GM18517 (cell line): ENCODE data around the gene TAF6L.
"Not testable (repeated sequence)": the region's sequence is repeated elsewhere in the genome, so short reads cannot be mapped to it uniquely, and the experiment has no call there.

Experiments
- ATAC-seq: cut with Tn5 transposase; IDR thresholded peaks from one replicate; pipeline ENCODE4 v1.9.1; 2021; ENCODE audit warnings: mild to moderate bottlenecking, moderate library complexity; ENCODE audit not compliant: unreplicated experiment

TAF6L gene

GRCh38 chr11:62805076-62805892, 34.1 kb downstream of the TAF6L start, which contains the start of gene NXF1:
Gene NXF1 (minus strand): TSS chr11:62805440. CDS start chr11:62805356, 84 bp downstream.
- peak; percentile 81 for ATAC-seq

- no peak for ATAC-seq
These were observed 34.8 kb downstream of the TAF6L start for GRCh38 chr11:62805961-62806441.

- no peak for ATAC-seq
These were observed 35.5 kb downstream of the TAF6L start for GRCh38 chr11:62806611-62807121.

- ATAC-seq, result no peak
These were observed 39.6 kb downstream of the TAF6L start for GRCh38 chr11:62810748-62811147.

- no peak for ATAC-seq
These were observed 40.5 kb downstream of the TAF6L start for GRCh38 chr11:62811659-62812058.

GRCh38 chr11:62816557-62816956, 45.4 kb downstream of the TAF6L start:
- no peak for ATAC-seq

GRCh38 chr11:62817129-62817528, 45.9 kb downstream of the TAF6L start:
- no peak for ATAC-seq

GRCh38 chr11:62823677-62824076, 52.5 kb downstream of the TAF6L start:
- ATAC-seq, result no peak

GRCh38 chr11:62828130-62828529, 56.9 kb downstream of the TAF6L start:
- ATAC-seq, result not testable (repeated sequence)

GRCh38 chr11:62830904-62831519, 59.8 kb downstream of the TAF6L start:
- no peak for ATAC-seq

- ATAC-seq, result peak; percentile 60
These were observed 60.5 kb downstream of the TAF6L start, which contains the start of gene STX5 for GRCh38 chr11:62831520-62832335. Gene STX5 (minus strand): TSS chr11:62832051. CDS start chr11:62831243, 808 bp downstream.

GRCh38 chr11:62832336-62833234, 61.4 kb downstream of the TAF6L start, which contains the start of gene TEX54:
Gene TEX54 (minus strand): TSS chr11:62832841.
- peak; percentile 8 for ATAC-seq

- ATAC-seq, result no peak
These were observed 64.1 kb downstream of the TAF6L start for GRCh38 chr11:62835336-62835735.
